Esophagus squamous epithelium (tissue), 4 donors: ENCODE data around the gene AHDC1.

Experiments
- POLR2A ChIP-seq, 4 donors: fragments of 450-650 bp; IDR thresholded peaks; one replicate each; pipeline ENCODE4 v1.6.1; 2017; ENCODE audit warnings: antibody characterized with exemption in 4 of 4, mild to moderate bottlenecking in 4 of 4, moderate library complexity in 3 of 4
- TF ChIP-seq, protein P1 (sequence below), 6 experiments: fragments of 450-650 bp in 4 of 6; fragments of 200-600 bp in 2 of 6; sonication (generic) in 2 of 6; IDR thresholded peaks; one replicate each; pipeline ENCODE4 v1.5.1; 2016 to 2019; ENCODE audit warnings: antibody characterized with exemption in 6 of 6, mild to moderate bottlenecking in 4 of 6, moderate library complexity in 4 of 6

DNA sequence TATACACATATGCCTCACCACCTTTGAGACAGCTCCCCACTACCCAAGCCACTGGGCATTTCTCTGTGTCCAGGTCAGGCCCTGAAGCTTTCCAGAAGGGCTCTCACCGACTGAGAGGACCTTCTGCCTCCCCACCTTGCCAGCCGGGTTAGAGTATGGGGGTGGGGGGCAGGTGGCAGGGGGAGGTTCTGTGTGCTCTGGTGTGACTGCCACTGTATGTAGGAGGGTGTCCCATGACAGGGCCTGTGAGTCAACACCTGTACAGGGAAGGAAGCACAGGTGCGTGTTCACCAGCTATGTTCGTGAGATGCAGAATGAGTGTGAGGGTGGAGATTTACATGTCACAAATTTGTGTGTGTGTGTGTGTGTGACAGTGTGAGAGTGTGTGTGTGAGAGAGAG, 7.0 kb downstream of the AHDC1 start:
- TF ChIP-seq, protein P1, sequence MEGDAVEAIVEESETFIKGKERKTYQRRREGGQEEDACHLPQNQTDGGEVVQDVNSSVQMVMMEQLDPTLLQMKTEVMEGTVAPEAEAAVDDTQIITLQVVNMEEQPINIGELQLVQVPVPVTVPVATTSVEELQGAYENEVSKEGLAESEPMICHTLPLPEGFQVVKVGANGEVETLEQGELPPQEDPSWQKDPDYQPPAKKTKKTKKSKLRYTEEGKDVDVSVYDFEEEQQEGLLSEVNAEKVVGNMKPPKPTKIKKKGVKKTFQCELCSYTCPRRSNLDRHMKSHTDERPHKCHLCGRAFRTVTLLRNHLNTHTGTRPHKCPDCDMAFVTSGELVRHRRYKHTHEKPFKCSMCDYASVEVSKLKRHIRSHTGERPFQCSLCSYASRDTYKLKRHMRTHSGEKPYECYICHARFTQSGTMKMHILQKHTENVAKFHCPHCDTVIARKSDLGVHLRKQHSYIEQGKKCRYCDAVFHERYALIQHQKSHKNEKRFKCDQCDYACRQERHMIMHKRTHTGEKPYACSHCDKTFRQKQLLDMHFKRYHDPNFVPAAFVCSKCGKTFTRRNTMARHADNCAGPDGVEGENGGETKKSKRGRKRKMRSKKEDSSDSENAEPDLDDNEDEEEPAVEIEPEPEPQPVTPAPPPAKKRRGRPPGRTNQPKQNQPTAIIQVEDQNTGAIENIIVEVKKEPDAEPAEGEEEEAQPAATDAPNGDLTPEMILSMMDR (IDR thresholded peaks at IDR 0.05) = no peak
- no peak for TF ChIP-seq POLR2A (IDR thresholded peaks at IDR 0.05)
